Activated naive CD4-positive, alpha-beta T cell treated with anti-CD3 and anti-CD28 coated beads, Interleukin-2, amount 50 U/mL, for 24 hours (primary cell): ENCODE measurements around the gene MAN1B1.
A peak's percentile ranks its signal among the peaks of the same experiment; 100 is the strongest.

Source experiments
- H3K27ac Mint-ChIP-seq: one replicate; pipeline ENCODE4 v1.8.0; 2021; ENCODE audit warnings: mild to moderate bottlenecking, mixed read lengths
- H3K27me3 Mint-ChIP-seq: one replicate; pipeline ENCODE4 v1.8.0; 2021; ENCODE audit warnings: mixed read lengths
- H3K36me3 Mint-ChIP-seq: one replicate; pipeline ENCODE4 v1.8.0; 2021; ENCODE audit warnings: mixed read lengths
- H3K4me1 Mint-ChIP-seq: one replicate; pipeline ENCODE4 v1.8.0; 2021; ENCODE audit warnings: mixed read lengths
- H3K4me3 Mint-ChIP-seq: one replicate; pipeline ENCODE4 v1.8.0; 2021; ENCODE audit warnings: mild to moderate bottlenecking, mixed read lengths
- H3K9me3 Mint-ChIP-seq: one replicate; pipeline ENCODE4 v1.8.0; 2021; ENCODE audit warnings: mixed read lengths

The MAN1B1 gene

DNA sequence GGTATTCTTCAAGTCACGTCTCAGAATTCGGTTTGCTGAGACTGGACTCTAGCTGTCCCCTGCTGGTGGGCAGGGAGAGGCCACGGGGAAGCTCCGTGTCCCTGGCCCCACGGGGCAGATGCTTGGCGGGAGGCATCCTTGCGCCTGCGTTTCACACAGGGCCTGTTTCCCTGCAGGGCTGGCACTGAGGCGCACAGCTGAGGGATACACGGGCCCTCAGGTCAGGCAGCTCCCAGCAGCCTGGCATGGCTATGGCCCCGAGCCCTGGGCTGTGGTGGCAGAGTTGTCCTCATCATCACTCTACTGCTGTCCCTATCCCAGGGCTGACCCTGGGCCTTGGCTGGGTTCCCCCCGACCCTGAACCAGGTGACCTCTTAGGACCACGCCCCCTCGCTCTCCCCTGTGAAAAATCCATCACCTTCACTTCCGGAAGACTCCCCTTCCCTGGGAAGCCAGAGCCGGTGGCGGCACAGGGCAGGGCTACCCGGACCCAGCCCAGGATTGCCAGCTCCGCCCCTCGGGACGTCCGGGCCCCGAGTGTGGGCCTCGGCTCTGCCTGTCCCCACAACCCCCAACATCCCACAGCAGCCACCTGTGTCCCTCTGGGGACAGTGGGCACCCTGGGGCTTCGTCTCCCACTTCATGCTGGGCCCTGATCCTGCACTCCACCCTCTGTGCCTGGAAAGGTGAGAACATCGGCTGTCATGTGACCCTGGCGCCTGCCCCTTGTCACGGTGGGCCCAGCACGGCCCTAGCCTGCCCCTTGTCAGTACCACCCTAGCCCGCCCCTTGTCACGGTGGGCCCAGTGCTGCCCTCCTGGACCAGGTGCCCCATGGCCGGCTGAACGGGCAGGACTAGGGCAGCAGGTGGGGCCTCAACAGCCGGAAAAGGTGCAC is 22.7 kb downstream of the MAN1B1 start:
- H3K9me3 Mint-ChIP-seq = no peaks in the 10 kb centered on the region
- no peak overlapping the region for H3K4me3 Mint-ChIP-seq

GRCh38 chr9:137110147-137110910 is 23.5 kb downstream of the MAN1B1 start:
- H3K4me3 Mint-ChIP-seq = no peak overlapping the region
- peaks cover 4% of the 10 kb centered on the region for H3K36me3 Mint-ChIP-seq
- H3K9me3 Mint-ChIP-seq = no peaks in the 10 kb centered on the region
- H3K27me3 Mint-ChIP-seq = no peaks in the 10 kb centered on the region
- H3K4me1 Mint-ChIP-seq = peaks cover 5% of the 10 kb centered on the region
- no peak overlapping the region for H3K27ac Mint-ChIP-seq

More for the DNA sequence above, 22.7 kb downstream of the MAN1B1 start:
- Mint-ChIP-seq H3K27me3 (no peaks in the 10 kb centered on the region), H3K36me3 (peaks cover 5% of the 10 kb centered on the region), H3K4me1 (peaks cover 5% of the 10 kb centered on the region), H3K27ac (no peak overlapping the region)

DNA sequence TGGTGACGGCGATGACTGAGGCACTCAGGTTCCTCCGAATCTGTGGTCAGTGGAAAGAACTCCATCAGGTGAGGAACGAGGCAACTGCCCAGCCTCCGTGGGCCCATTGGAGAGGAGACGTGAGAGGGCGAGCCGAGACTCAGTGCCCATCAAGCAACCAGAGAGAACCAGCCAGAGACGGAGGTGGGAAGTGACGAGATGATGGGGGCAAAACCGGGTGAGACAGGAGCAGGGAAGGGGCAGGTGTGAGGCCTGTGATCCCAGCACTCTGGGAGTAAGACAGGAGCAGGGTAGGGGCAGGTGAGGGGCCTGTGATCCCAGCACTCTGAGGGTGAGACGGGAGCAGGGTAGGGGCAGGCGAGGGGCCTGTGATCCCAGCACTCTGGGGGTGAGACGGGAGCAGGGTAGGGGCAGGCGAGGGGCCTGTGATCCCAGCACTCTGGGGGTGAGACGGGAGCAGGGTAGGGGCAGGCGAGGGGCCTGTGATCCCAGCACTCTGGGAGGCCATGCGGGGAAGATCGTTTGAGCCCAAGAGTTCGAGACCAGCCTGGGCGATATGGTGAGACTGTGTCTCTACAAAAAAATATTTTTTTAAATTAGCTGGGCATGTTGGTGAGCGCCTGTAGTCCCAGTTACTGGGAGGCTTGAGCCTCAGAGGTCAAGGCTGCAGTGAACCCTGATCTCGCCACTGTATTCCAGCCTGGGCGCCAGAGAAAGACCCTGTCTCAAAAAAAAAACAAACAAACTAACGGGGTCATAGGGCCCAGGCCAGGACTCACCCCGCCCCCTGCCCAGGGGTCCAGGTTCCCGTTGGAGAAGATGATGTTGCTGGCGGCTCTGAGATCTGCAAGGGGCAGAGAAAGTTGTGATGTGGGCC is 24.4 kb downstream of the MAN1B1 start:
- Mint-ChIP-seq H3K9me3 (no peaks in the 10 kb centered on the region), H3K4me3 (no peak overlapping the region), H3K36me3 (peaks cover 3% of the 10 kb centered on the region), H3K4me1 (peaks cover 5% of the 10 kb centered on the region), H3K27me3 (no peaks in the 10 kb centered on the region), H3K27ac (no peak overlapping the region)

DNA sequence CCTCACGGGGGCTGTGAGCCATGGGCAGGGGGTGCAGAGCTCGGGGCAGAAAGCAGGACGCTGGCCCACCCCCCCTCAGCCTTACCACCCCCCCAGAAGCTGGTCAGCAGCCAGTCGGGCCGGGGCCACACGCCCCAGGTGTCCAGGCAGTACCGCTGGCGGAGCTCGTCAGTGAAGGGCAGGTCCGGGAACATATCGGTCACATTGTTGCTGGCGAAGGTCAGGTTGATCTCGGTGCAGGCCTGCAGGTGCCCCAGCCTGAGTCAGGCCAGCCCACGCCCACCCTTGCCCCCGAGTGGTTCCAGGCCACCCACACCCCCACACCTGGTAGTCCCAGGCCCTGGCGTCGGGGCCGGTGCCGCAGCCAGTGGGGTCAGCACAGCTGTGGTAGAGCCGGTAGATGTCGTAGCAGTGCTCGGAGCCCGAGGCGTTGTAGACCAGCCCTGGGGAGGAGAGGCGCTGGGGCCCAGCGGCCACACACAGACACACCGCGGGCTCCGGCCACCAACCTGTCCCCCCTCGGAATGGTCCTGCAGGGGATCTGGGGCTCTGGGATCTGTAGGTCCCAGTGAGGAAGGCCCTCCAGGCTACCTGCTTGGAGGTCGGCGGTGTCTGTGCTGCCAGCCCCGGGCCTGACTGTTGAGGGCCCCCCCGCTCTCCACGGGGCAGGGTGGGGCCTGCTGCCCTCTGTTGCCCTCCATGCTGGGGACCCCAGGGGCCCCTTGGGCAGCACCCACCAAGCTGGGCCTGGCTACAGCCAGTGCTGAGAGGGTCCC is 25.2 kb downstream of the MAN1B1 start:
- H3K27me3 Mint-ChIP-seq = no peaks in the 10 kb centered on the region
- H3K9me3 Mint-ChIP-seq = no peaks in the 10 kb centered on the region
- no peak overlapping the region for H3K4me3 Mint-ChIP-seq
- peaks cover 3% of the 10 kb centered on the region for H3K36me3 Mint-ChIP-seq
- H3K27ac Mint-ChIP-seq = no peak overlapping the region
- peaks cover 5% of the 10 kb centered on the region for H3K4me1 Mint-ChIP-seq

GRCh38 chr9:137112564-137113384 is 26.0 kb downstream of the MAN1B1 start:
- Mint-ChIP-seq H3K4me3 (peak overlapping the region; percentile 78), H3K9me3 (no peaks in the 10 kb centered on the region), H3K27ac (peak overlapping the region; percentile 68), H3K36me3 (peaks cover 3% of the 10 kb centered on the region), H3K27me3 (no peaks in the 10 kb centered on the region), H3K4me1 (peaks cover 5% of the 10 kb centered on the region)

DNA sequence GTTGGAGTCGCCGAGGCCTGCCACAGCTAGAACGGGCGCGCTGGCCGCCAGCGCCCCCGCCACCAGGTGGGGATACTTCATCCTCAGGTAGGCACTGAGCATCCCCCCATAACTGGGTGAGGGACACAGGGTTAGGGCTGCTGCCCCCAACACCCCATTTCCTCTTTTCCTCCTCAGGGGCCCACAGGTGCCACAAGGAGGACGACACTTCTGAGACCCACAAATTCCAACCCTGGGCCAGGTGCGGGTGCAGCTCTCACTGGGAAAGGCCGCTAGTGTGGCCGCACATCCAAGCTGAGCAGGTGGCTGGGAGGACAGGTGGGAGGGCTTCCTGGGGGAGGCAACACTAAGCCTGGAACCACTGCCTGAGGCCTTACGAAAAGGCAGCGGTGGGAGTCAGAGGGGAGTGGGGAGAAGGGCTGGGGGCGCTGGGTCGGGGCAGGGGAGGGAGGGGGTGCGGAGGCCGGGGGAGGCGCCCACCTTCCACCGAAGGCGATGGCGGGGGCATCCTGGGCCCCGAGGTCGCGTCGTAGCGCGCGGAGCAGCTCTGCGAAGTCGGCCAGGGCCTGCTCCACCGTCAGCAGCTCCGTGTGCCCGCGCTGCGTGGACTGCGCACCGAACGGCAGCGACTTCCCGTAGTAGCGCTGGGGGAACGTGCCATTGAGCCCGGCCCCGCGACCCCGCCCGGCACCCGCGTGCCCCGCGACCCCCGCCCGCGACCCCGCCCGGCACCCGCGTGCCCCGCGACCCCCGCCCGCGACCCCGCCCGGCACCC is 26.8 kb downstream of the MAN1B1 start:
- H3K4me3 Mint-ChIP-seq = peak overlapping the region; percentile 78
- no peaks in the 10 kb centered on the region for H3K9me3 Mint-ChIP-seq
- peaks cover 5% of the 10 kb centered on the region for H3K4me1 Mint-ChIP-seq
- peaks cover 3% of the 10 kb centered on the region for H3K36me3 Mint-ChIP-seq
- H3K27me3 Mint-ChIP-seq = no peaks in the 10 kb centered on the region
- H3K27ac Mint-ChIP-seq = peak overlapping the region; percentile 72

GRCh38 chr9:137114220-137114612 is 27.4 kb downstream of the MAN1B1 start:
- H3K36me3 Mint-ChIP-seq = peaks cover 3% of the 10 kb centered on the region

GRCh38 chr9:137114613-137115393 is 28.0 kb downstream of the MAN1B1 start, which contains the start of gene DPP7:
DPP7 (minus strand) TSS chr9:137114733; CDS start chr9:137114713, 20 bp downstream.
- Mint-ChIP-seq H3K27me3 (no peaks in the 10 kb centered on the region), H3K36me3 (peaks cover 3% of the 10 kb centered on the region), H3K4me1 (peaks cover 13% of the 10 kb centered on the region), H3K9me3 (no peaks in the 10 kb centered on the region), H3K27ac (peak within 1 kb of the TSS; percentile 72), H3K4me3 (peak within 1 kb of the TSS; percentile 78)

More at GRCh38 chr9:137114220-137114612, 27.4 kb downstream of the MAN1B1 start:
- H3K9me3 Mint-ChIP-seq = no peaks in the 10 kb centered on the region
- H3K27ac Mint-ChIP-seq = no peak overlapping the region
- no peaks in the 10 kb centered on the region for H3K27me3 Mint-ChIP-seq
- H3K4me1 Mint-ChIP-seq = peaks cover 10% of the 10 kb centered on the region
- H3K4me3 Mint-ChIP-seq = peak overlapping the region; percentile 64

- H3K27ac Mint-ChIP-seq = no peak overlapping the region
- peaks cover 13% of the 10 kb centered on the region for H3K4me1 Mint-ChIP-seq
- H3K4me3 Mint-ChIP-seq = peak overlapping the region; percentile 42
- H3K9me3 Mint-ChIP-seq = no peaks in the 10 kb centered on the region
- H3K27me3 Mint-ChIP-seq = no peaks in the 10 kb centered on the region
- H3K36me3 Mint-ChIP-seq = peaks cover 3% of the 10 kb centered on the region
Observed at GRCh38 chr9:137115394-137116026, 28.7 kb downstream of the MAN1B1 start.

GRCh38 chr9:137116027-137116507 is 29.3 kb downstream of the MAN1B1 start:
- Mint-ChIP-seq H3K27me3 (no peaks in the 10 kb centered on the region), H3K4me3 (peak overlapping the region; percentile 42)

DNA sequence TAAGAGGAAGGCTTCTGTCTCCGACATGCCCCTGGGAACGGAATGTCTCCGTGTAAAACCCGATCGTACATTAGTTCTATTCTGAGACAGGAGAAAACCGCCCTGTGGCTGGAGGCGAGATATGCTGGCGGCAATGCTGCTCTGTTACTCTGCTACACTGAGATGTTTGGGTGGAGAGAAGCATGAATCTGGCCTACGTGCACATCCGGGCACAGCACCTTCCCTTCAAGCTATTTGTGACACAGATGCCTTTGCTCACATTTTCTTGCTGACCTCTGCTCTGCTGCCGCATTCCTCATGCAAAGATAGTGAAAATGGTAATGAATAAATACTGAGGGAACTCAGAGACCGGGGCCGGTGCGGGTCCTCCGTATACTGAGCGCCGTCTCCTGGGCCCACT is 29.9 kb downstream of the MAN1B1 start:
- Mint-ChIP-seq H3K27ac (no peak overlapping the region), H3K9me3 (no peaks in the 10 kb centered on the region), H3K4me3 (no peak overlapping the region)

More at GRCh38 chr9:137116027-137116507, 29.3 kb downstream of the MAN1B1 start:
- H3K36me3 Mint-ChIP-seq = no peaks in the 10 kb centered on the region
- H3K9me3 Mint-ChIP-seq = no peaks in the 10 kb centered on the region
- peaks cover 13% of the 10 kb centered on the region for H3K4me1 Mint-ChIP-seq
- no peak overlapping the region for H3K27ac Mint-ChIP-seq

DNA sequence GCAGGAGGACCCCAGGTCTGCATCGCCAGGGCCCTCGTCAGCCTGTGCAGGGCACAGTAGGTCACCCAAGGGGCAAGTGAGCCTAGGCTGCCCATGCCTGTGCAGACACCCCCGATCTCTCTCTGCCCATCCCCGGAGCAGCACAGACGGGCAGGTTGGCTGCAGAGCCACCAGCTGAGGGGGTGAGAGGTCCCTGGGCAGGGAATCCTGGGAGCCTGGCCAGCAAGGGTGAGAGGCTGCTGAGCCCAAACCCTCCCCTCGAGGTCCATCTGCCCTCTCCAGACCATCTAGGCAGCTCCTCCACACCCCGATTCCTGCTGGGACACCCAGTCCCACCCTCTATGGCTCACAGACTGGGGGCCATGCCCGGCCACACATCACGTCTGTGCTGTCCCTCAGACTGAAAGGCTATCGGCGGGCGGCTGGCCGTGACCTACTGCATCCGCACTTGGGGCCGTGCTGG is 30.5 kb downstream of the MAN1B1 start:
- Mint-ChIP-seq H3K36me3 (no peaks in the 10 kb centered on the region), H3K4me1 (peaks cover 18% of the 10 kb centered on the region), H3K27ac (no peak overlapping the region), H3K4me3 (no peak overlapping the region), H3K9me3 (no peaks in the 10 kb centered on the region), H3K27me3 (no peaks in the 10 kb centered on the region)

More for the DNA sequence above, 29.9 kb downstream of the MAN1B1 start:
- no peaks in the 10 kb centered on the region for H3K36me3 Mint-ChIP-seq
- H3K27me3 Mint-ChIP-seq = no peaks in the 10 kb centered on the region
- peaks cover 13% of the 10 kb centered on the region for H3K4me1 Mint-ChIP-seq
